Testis (tissue), 2 donors: ENCODE data around the gene REPS2.

Experiments used
- POLR2A ChIP-seq: fragments of 450-650 bp; IDR thresholded peaks from one replicate; pipeline ENCODE4 v1.6.1; 2017; ENCODE audit warnings: antibody characterized with exemption, mild to moderate bottlenecking, moderate library complexity
- TF ChIP-seq, protein P1 (sequence below), 3 experiments: fragments of 450-650 bp in 2 of 3; fragments of 200-600 bp in 1 of 3; sonication (generic) in 1 of 3; IDR thresholded peaks; one replicate each; pipeline ENCODE4 v1.5.1; 2016 to 2019; ENCODE audit warnings: antibody characterized with exemption in 3 of 3, mild to moderate bottlenecking in 2 of 3, moderate library complexity in 1 of 3

DNA sequence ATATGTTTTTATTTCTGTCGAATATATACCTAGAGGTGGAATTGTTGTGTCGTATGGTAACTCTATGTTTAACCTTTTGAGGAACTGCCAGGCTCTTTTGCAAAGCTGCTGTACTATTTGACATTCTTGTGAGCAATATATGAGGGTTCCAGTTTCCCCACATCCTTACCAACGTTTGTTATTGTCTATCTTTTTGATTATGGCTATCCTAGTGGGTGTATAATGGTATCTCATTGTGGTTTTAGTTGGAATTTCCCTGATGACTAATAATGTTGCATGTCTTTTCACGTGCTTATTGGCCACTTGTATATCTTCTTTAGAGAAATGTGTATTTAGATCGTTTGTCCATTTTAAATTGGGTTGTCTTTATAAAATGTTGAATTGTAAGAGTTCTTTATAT is 24.5 kb downstream of the REPS2 start:
- TF ChIP-seq, protein P1, sequence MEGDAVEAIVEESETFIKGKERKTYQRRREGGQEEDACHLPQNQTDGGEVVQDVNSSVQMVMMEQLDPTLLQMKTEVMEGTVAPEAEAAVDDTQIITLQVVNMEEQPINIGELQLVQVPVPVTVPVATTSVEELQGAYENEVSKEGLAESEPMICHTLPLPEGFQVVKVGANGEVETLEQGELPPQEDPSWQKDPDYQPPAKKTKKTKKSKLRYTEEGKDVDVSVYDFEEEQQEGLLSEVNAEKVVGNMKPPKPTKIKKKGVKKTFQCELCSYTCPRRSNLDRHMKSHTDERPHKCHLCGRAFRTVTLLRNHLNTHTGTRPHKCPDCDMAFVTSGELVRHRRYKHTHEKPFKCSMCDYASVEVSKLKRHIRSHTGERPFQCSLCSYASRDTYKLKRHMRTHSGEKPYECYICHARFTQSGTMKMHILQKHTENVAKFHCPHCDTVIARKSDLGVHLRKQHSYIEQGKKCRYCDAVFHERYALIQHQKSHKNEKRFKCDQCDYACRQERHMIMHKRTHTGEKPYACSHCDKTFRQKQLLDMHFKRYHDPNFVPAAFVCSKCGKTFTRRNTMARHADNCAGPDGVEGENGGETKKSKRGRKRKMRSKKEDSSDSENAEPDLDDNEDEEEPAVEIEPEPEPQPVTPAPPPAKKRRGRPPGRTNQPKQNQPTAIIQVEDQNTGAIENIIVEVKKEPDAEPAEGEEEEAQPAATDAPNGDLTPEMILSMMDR (IDR thresholded peaks at IDR 0.05) = no peak
- TF ChIP-seq POLR2A = no peak
